HepG2 (cell line): ENCODE results near the gene PROX1. TPM values are rescaled to one million over a fixed set of nuclear protein-coding genes. Genes with fewer than 3 reads are reported as not detected.

Experiments
- ELF1 ChIP-seq: sonication (generic); formaldehyde crosslinking; IDR thresholded peaks from 2 replicates; pipeline ENCODE4 v1.4.0; 2020; ENCODE audit warnings: missing genetic modification reagents
- HMG20A ChIP-seq: IDR thresholded peaks from 2 replicates; pipeline ENCODE4 v1.6.1; 2016; ENCODE audit warnings: borderline replicate concordance
- JDP2 ChIP-seq: sonication (generic); formaldehyde crosslinking; IDR thresholded peaks from 2 replicates; pipeline ENCODE4 v1.8.1; 2022; ENCODE audit warnings: missing genetic modification reagents, borderline replicate concordance
- MXD3 ChIP-seq: IDR thresholded peaks from 2 replicates; pipeline ENCODE4 v1.6.1; 2016; ENCODE audit warnings: mild to moderate bottlenecking, missing biosample characterization, missing genetic modification reagents
- NFRKB ChIP-seq: fragments of 450-650 bp; IDR thresholded peaks from 2 replicates; pipeline ENCODE4 v1.6.1; 2017
- PRDM15 ChIP-seq: sonication (generic); formaldehyde crosslinking; IDR thresholded peaks from 2 replicates; pipeline ENCODE4 v1.4.0; 2020; ENCODE audit warnings: missing genetic modification reagents
- RFX1 ChIP-seq: fragments of 450-650 bp; IDR thresholded peaks from 2 replicates; pipeline ENCODE4 v1.6.1; 2017
- SIX1 ChIP-seq: sonication (generic); formaldehyde crosslinking; IDR thresholded peaks from 2 replicates; pipeline ENCODE4 v1.4.0; 2020; ENCODE audit warnings: missing genetic modification reagents, borderline replicate concordance
- SP140L ChIP-seq: sonication (generic); formaldehyde crosslinking; IDR thresholded peaks from 2 replicates; pipeline ENCODE4 v1.4.0; 2020; ENCODE audit warnings: missing genetic modification reagents, borderline replicate concordance
- U2AF1 ChIP-seq: fragments of 200-400 bp; formaldehyde crosslinking; optimal IDR thresholded peaks from 2 replicates; pipeline ENCODE3; 2017; ENCODE audit warnings: mild to moderate bottlenecking, low read depth, low read length
- ZNF354B ChIP-seq: sonication (generic); formaldehyde crosslinking; IDR thresholded peaks from 2 replicates; pipeline ENCODE4 v1.8.0; 2022; ENCODE audit warnings: mild to moderate bottlenecking, missing genetic modification reagents
- ZNF407 ChIP-seq: sonication (generic); formaldehyde crosslinking; IDR thresholded peaks from one replicate; pipeline ENCODE4 v1.5.1; 2020; ENCODE audit warnings: mild to moderate bottlenecking, missing genetic modification reagents; ENCODE audit errors: not compliant biosample characterization
- ZNF572 ChIP-seq: sonication (generic); formaldehyde crosslinking; IDR thresholded peaks from 2 replicates; pipeline ENCODE4 v1.5.1; 2020; ENCODE audit warnings: mild to moderate bottlenecking, missing genetic modification reagents
- ZNF607 ChIP-seq: sonication (generic); formaldehyde crosslinking; IDR thresholded peaks from 2 replicates; pipeline ENCODE4 v1.5.1; 2020; ENCODE audit warnings: missing genetic modification reagents, mild to moderate bottlenecking, borderline replicate concordance
- polyA plus RNA-seq, 8 experiments: library from polyadenylated mRNA; depleted of rRNA in 3 of 8; stranded (reverse) in 7 of 8; unstranded in 1 of 8; fragments of >200 nt; fragmentation: Illumina TruSeq in 4 of 8; extraction: Trizol in 4 of 8; gene quantifications; 2 replicates each; pipeline versions ENCODE4 v1.2.1 to v1.2.3, GENCODE V29; 2011 to 2016; ENCODE audit warnings: low read depth in 4 of 8, missing spikeins in 1 of 8, mixed read lengths in 1 of 8; ENCODE audit not compliant: insufficient read depth in 1 of 8
- total RNA-seq, 5 experiments: library from RNA; depleted of rRNA; stranded (reverse); fragments of >200 nt; fragmentation: Illumina TruSeq; extraction: Trizol; gene quantifications; 2 replicates each; pipeline ENCODE4 v1.2.3, GENCODE V29; 2016; ENCODE audit warnings: low read depth in 1 of 5
- TF ChIP-seq, protein P1 (sequence below): sonication (generic); formaldehyde crosslinking; IDR thresholded peaks from 2 replicates; pipeline ENCODE4 v1.4.0; 2020; ENCODE audit warnings: low read depth, missing genetic modification reagents

The PROX1 gene
- total and polyA plus RNA-seq, 2 of the 13 experiments (the other 11 are each of a cell fraction or from before 2014, with no cell fraction given), result 12.3 to 30.2 TPM

- TF ChIP-seq, protein P1, sequence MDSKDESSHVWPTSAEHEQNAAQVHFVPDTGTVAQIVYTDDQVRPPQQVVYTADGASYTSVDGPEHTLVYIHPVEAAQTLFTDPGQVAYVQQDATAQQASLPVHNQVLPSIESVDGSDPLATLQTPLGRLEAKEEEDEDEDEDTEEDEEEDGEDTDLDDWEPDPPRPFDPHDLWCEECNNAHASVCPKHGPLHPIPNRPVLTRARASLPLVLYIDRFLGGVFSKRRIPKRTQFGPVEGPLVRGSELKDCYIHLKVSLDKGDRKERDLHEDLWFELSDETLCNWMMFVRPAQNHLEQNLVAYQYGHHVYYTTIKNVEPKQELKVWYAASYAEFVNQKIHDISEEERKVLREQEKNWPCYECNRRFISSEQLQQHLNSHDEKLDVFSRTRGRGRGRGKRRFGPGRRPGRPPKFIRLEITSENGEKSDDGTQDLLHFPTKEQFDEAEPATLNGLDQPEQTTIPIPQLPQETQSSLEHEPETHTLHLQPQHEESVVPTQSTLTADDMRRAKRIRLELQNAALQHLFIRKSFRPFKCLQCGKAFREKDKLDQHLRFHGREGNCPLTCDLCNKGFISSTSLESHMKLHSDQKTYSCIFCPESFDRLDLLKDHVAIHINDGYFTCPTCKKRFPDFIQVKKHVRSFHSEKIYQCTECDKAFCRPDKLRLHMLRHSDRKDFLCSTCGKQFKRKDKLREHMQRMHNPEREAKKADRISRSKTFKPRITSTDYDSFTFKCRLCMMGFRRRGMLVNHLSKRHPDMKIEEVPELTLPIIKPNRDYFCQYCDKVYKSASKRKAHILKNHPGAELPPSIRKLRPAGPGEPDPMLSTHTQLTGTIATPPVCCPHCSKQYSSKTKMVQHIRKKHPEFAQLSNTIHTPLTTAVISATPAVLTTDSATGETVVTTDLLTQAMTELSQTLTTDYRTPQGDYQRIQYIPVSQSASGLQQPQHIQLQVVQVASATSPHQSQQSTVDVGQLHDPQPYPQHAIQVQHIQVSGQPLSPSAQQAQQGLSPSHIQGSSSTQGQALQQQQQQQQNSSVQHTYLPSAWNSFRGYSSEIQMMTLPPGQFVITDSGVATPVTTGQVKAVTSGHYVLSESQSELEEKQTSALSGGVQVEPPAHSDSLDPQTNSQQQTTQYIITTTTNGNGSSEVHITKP (CRISPR knock-in tag), result no peak
- TF ChIP-seq JDP2 (CRISPR knock-in tag) (no peak), HMG20A (CRISPR knock-in tag) (peak; percentile 70; the same call in 1 of the 2 replicates), ZNF572 (CRISPR knock-in tag) (no peak), SIX1 (CRISPR knock-in tag) (no peak; the same call in 1 of the 2 replicates), MXD3 (CRISPR knock-in tag) (no peak), PRDM15 (CRISPR knock-in tag) (no peak), RFX1 (peak; percentile 74), U2AF1 (no peak), ELF1 (no peak), ZNF354B (CRISPR knock-in tag) (no peak), NFRKB (no peak), ZNF607 (no peak), SP140L (CRISPR knock-in tag) (no peak), ZNF407 (CRISPR knock-in tag) (no peak)
These were observed 31.4 kb upstream of the PROX1 start (continued) for GRCh38 chr1:213956295-213956770.
